ENCODE results near the gene NRG3. TPM values are rescaled to one million over a fixed set of nuclear protein-coding genes. Genes with fewer than 3 reads are reported as not detected.

Gene NRG3
- total and polyA plus RNA-seq, 7 donors, result 0.03 to 0.10 TPM; not detected in 5

DNA sequence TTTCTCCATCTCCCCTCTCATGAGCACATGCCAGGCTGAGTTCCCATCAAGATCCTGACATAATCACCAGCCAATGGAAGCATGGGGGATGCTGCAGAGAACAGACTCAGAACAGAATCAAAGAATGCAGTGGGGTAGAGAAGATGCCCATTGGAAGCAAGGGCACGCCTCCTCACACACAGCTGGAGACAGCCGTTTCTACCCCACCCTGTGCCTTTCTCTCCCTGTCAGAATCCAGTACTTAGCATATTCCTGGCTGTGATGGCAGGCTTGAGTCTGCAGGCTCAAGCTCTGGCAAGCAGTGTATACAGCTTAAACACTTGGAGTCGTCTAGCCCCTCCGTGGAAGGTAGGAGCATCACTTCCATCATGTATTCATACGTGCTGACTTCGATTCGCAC is 867.9 kb downstream of the NRG3 start:
- Histone ChIP-seq H3K27ac (no peak overlapping the region), H3K4me1 (no peaks in the 10 kb centered on the region), H3K36me3 (ENCODE audit: insufficient read depth in 1 of 2, low read depth in 1 of 2) (no peaks in the 10 kb centered on the region), H3K4me3 (no peak overlapping the region), H3K27me3 (ENCODE audit: insufficient read depth in 3 of 3, low read length in 2 of 3) (no peaks in the 10 kb centered on the region), H3K9me3 (no peaks in the 10 kb centered on the region)
- WGBS, 3 donors, result 57 to 60% (median 59%) methylated on average over 7 of the region's 7 CpGs
- ATAC-seq (no peak), DNase-seq (no peak)
- intact Hi-C loops (cut with DNase I), result no loop called here
- TF ChIP-seq, protein P1, sequence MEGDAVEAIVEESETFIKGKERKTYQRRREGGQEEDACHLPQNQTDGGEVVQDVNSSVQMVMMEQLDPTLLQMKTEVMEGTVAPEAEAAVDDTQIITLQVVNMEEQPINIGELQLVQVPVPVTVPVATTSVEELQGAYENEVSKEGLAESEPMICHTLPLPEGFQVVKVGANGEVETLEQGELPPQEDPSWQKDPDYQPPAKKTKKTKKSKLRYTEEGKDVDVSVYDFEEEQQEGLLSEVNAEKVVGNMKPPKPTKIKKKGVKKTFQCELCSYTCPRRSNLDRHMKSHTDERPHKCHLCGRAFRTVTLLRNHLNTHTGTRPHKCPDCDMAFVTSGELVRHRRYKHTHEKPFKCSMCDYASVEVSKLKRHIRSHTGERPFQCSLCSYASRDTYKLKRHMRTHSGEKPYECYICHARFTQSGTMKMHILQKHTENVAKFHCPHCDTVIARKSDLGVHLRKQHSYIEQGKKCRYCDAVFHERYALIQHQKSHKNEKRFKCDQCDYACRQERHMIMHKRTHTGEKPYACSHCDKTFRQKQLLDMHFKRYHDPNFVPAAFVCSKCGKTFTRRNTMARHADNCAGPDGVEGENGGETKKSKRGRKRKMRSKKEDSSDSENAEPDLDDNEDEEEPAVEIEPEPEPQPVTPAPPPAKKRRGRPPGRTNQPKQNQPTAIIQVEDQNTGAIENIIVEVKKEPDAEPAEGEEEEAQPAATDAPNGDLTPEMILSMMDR (IDR thresholded peaks at IDR 0.05), result no peak

DNA sequence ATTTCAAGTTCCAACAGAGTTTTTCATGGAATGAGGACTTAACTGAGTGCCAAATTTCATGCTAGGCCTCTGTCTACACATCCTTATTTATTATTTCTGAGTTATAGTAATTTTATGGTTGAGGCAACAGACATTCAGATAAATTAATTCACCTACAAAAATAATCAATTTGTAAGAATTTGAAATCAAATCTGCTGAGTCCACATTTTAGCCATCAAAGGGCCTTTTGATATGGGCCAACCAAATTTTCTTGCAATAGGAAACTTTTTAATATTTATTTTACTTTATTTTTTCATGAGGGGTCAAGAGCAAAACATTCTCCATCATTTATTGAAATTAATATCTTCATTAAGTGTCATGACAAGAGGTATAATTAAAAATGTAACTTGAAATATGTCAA is 875.5 kb downstream of the NRG3 start:
- ATAC-seq (no peak), DNase-seq (no peak)
- H3K4me3 ChIP-seq, result no peak overlapping the region
- no peak overlapping the region for H3K27ac ChIP-seq
- intact Hi-C loops (cut with DNase I), result no loop called here
- no peaks in the 10 kb centered on the region for H3K36me3 ChIP-seq (ENCODE audit: insufficient read depth in 1 of 2, low read depth in 1 of 2)
- no peaks in the 10 kb centered on the region for H3K4me1 ChIP-seq
- TF ChIP-seq, protein P1 (IDR thresholded peaks at IDR 0.05), result no peak
- H3K9me3 ChIP-seq, result no peaks in the 10 kb centered on the region
- no peaks in the 10 kb centered on the region for H3K27me3 ChIP-seq (ENCODE audit: insufficient read depth in 3 of 3, low read length in 2 of 3)

DNA sequence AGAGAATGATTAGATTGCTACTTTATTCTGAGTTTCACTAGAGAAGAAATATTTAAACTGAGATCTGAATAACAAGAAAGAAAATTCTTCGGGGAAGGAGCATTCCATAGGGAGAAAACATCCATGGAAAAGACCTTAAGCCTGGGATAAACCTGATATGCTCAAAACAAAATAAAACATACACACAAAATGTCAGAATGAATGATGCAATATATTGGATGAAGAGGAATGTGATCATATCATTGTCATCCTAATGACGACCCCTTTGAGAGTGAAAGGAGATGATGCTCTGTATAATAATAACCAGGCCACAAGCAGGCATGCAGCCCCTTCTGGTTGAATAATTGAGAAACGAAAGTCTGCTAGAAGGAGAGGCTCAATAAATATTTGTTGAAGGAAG is 882.4 kb downstream of the NRG3 start:
- Histone ChIP-seq H3K4me3 (no peak overlapping the region), H3K36me3 (ENCODE audit: insufficient read depth in 1 of 2, low read depth in 1 of 2) (no peaks in the 10 kb centered on the region), H3K4me1 (no peaks in the 10 kb centered on the region), H3K27ac (no peak overlapping the region), H3K27me3 (ENCODE audit: insufficient read depth in 3 of 3, low read length in 2 of 3) (no peaks in the 10 kb centered on the region), H3K9me3 (no peaks in the 10 kb centered on the region)
- TF ChIP-seq, protein P1 (IDR thresholded peaks at IDR 0.05), result no peak
- 48 to 54% (median 52%) methylated on average over 3 of the region's 3 CpGs for WGBS, 3 donors
- ATAC-seq (no peak), DNase-seq (no peak)
- intact Hi-C loops (cut with DNase I), result no loop called here

DNA sequence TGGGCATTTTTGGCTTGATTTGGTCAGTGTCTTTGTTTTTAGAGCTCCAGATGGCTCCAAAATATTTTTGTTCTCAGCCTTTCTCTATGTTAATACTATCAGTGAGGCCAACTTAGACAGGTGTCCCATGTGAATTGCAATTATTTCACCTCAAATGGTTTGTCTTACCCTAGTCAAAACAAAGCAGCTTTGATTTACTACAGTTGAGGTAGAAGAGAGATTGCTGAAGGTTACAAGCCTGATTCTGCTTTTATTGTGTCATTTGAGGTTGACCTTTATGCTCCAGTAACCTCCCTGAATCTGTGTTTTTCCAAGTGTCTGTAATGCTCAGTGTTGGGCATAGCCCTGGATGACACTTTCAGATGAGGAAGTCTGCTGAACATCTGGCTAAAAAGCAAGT is 882.9 kb downstream of the NRG3 start:
- intact Hi-C loops (cut with DNase I), result no loop called here
- Histone ChIP-seq H3K9me3 (no peaks in the 10 kb centered on the region), H3K36me3 (ENCODE audit: insufficient read depth in 1 of 2, low read depth in 1 of 2) (no peaks in the 10 kb centered on the region), H3K27me3 (ENCODE audit: insufficient read depth in 3 of 3, low read length in 2 of 3) (no peaks in the 10 kb centered on the region), H3K4me1 (no peaks in the 10 kb centered on the region), H3K4me3 (no peak overlapping the region), H3K27ac (no peak overlapping the region)
- TF ChIP-seq, protein P1 (IDR thresholded peaks at IDR 0.05), result no peak
- DNase-seq (no peak), ATAC-seq (no peak)

DNA sequence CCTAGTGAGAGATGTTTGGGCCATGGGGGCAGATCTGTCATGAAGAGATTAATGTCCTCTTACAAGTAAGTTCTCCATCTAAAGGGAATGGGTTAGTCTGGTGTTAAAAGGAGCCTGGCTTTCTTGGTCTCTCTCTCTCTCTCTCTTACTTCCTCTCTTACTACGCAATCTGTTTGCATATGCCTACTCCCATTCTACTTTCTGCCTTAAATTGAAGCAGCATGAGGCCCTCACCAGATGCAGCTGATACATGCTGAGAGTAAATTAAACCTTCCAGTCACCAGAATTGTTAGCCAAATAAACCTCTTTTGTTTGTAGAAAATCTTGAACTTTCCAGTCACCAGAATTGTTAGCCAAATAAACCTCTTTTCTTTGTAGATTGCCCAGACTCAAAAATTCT is 884.1 kb downstream of the NRG3 start:
- DNase-seq (no peak), ATAC-seq (no peak)
- Histone ChIP-seq H3K4me3 (no peak overlapping the region), H3K36me3 (ENCODE audit: insufficient read depth in 1 of 2, low read depth in 1 of 2) (no peaks in the 10 kb centered on the region), H3K9me3 (no peaks in the 10 kb centered on the region), H3K4me1 (no peaks in the 10 kb centered on the region), H3K27me3 (ENCODE audit: insufficient read depth in 3 of 3, low read length in 2 of 3) (no peaks in the 10 kb centered on the region), H3K27ac (no peak overlapping the region)
- 29 to 89% (median 79%) methylated on average over 1 of the region's 1 CpG for WGBS, 3 donors
- TF ChIP-seq, protein P1 (IDR thresholded peaks at IDR 0.05), result no peak
- intact Hi-C loops (cut with DNase I), result no loop called here
